Astrocyte (in vitro differentiated cells and primary cell): Measurements from ENCODE around the gene MYO7B. TPM values are rescaled to one million over a fixed set of nuclear protein-coding genes. Genes with fewer than 3 reads are reported as not detected.

Experiments
- DNase-seq: peaks from one replicate; pipeline ENCODE4 v3.0.0-alpha.2; 2010; ENCODE audit warnings: low read depth
- FAIRE-seq: peaks from 2 replicates; lab custom pipeline; 2011; peaks lifted over from hg19 to GRCh38; lab: Jason Lieb, UNC
- H2AFZ ChIP-seq: 2 replicates; pipeline ENCODE4 v1.6.0; 2012; ENCODE audit warnings: low read depth, low read length, inconsistent platforms
- H3K27ac ChIP-seq: 2 replicates; pipeline ENCODE4 v1.5.1; 2011; ENCODE audit warnings: low read depth, low read length, inconsistent platforms
- H3K27me3 ChIP-seq: 2 replicates; pipeline ENCODE4 v1.6.0; 2011; ENCODE audit warnings: low read length, inconsistent platforms; ENCODE audit not compliant: insufficient read depth
- H3K36me3 ChIP-seq: 2 replicates; pipeline ENCODE4 v1.5.1; 2011; ENCODE audit warnings: low read length, inconsistent platforms; ENCODE audit not compliant: insufficient read depth
- H3K4me1 ChIP-seq: 2 replicates; pipeline ENCODE4 v1.5.1; 2011; ENCODE audit warnings: low read length, inconsistent platforms; ENCODE audit not compliant: insufficient read depth
- H3K4me2 ChIP-seq: 2 replicates; pipeline ENCODE4 v1.6.0; 2012; ENCODE audit warnings: low read length, inconsistent platforms
- H3K4me3 ChIP-seq: 2 replicates; pipeline ENCODE4 v1.5.1; 2011; ENCODE audit warnings: low read depth, mild to moderate bottlenecking, low read length, inconsistent platforms; ENCODE audit not compliant: insufficient read depth
- H3K79me2 ChIP-seq: 2 replicates; pipeline ENCODE4 v1.6.0; 2012; ENCODE audit warnings: mild to moderate bottlenecking, low read length, inconsistent platforms; ENCODE audit not compliant: insufficient read depth
- H3K9ac ChIP-seq: 2 replicates; pipeline ENCODE4 v1.6.0; 2012; ENCODE audit warnings: mild to moderate bottlenecking, low read length, inconsistent platforms
- H3K9me3 ChIP-seq: 2 replicates; pipeline ENCODE4 v1.5.1; 2012; ENCODE audit warnings: low read depth, mild to moderate bottlenecking, low read length, inconsistent platforms; ENCODE audit not compliant: insufficient read depth
- H4K20me1 ChIP-seq: 2 replicates; pipeline ENCODE4 v1.6.0; 2012; ENCODE audit warnings: low read length, inconsistent platforms; ENCODE audit not compliant: insufficient read depth
- H3K27ac Mint-ChIP-seq: one replicate; pipeline ENCODE4 v1.8.0; 2021; ENCODE audit warnings: mild to moderate bottlenecking, mixed read lengths; ENCODE audit not compliant: unreplicated experiment
- H3K27me3 Mint-ChIP-seq: one replicate; pipeline ENCODE4 v1.8.0; 2021; ENCODE audit warnings: low read depth, mixed read lengths; ENCODE audit not compliant: unreplicated experiment
- H3K36me3 Mint-ChIP-seq: one replicate; pipeline ENCODE4 v1.8.0; 2021; ENCODE audit warnings: low read depth, mixed read lengths; ENCODE audit not compliant: unreplicated experiment
- H3K4me1 Mint-ChIP-seq: one replicate; pipeline ENCODE4 v1.8.0; 2021; ENCODE audit warnings: low read depth, mixed read lengths; ENCODE audit not compliant: unreplicated experiment
- H3K4me3 Mint-ChIP-seq: one replicate; pipeline ENCODE4 v1.8.0; 2021; ENCODE audit warnings: mild to moderate bottlenecking, moderate library complexity, mixed read lengths; ENCODE audit not compliant: unreplicated experiment
- H3K9me3 Mint-ChIP-seq: one replicate; pipeline ENCODE4 v1.8.0; 2021; ENCODE audit warnings: mild to moderate bottlenecking, mixed read lengths; ENCODE audit not compliant: unreplicated experiment
- EZH2 ChIP-seq: IDR thresholded peaks from 2 replicates; pipeline ENCODE4 v1.6.1; 2012; ENCODE audit warnings: mild to moderate bottlenecking, low read length, inconsistent platforms; ENCODE audit not compliant: insufficient read depth
- total RNA-seq: library from RNA; stranded (reverse); gene quantifications from 2 replicates; pipeline ENCODE4 v1.2.1, GENCODE V29; 2021
- TF ChIP-seq, protein P1 (sequence below): IDR thresholded peaks from 2 replicates; pipeline ENCODE4 v1.5.1; 2011; ENCODE audit warnings: low read depth, mild to moderate bottlenecking, inconsistent platforms, low read length, moderate library complexity; ENCODE audit not compliant: insufficient read depth

MYO7B gene
- total RNA-seq, 1 donor from 2014 or later: 0.77 TPM

DNA sequence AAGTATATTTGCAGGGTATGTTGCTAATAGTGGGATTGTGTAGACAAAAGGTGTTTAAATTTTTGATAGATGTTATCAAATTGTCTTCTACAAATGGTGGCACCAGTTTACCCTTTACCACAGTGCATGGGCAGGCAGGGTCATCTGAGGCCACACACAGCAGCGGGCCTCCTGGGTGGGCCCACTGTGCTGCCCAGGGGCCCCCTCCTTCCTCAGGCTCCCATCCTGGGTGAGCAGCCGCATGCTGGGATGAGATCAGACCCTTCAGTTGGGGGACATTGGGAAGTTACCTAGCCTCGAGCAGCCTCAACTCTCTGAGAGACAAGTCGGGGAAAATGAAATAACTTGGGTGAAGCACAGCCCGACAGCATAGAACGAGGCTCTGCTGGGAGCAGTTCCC is 9.7 kb downstream of the MYO7B start:
- no peak for DNase-seq
- Mint-ChIP-seq H3K4me1 (no peaks in the 10 kb centered on the region), H3K27ac (no peak overlapping the region), H3K4me3 (no peak overlapping the region), H3K9me3 (peaks cover 5% of the 10 kb centered on the region), H3K27me3 (peaks cover 51% of the 10 kb centered on the region), H3K36me3 (peaks cover 2% of the 10 kb centered on the region)
- TF ChIP-seq, protein P1, sequence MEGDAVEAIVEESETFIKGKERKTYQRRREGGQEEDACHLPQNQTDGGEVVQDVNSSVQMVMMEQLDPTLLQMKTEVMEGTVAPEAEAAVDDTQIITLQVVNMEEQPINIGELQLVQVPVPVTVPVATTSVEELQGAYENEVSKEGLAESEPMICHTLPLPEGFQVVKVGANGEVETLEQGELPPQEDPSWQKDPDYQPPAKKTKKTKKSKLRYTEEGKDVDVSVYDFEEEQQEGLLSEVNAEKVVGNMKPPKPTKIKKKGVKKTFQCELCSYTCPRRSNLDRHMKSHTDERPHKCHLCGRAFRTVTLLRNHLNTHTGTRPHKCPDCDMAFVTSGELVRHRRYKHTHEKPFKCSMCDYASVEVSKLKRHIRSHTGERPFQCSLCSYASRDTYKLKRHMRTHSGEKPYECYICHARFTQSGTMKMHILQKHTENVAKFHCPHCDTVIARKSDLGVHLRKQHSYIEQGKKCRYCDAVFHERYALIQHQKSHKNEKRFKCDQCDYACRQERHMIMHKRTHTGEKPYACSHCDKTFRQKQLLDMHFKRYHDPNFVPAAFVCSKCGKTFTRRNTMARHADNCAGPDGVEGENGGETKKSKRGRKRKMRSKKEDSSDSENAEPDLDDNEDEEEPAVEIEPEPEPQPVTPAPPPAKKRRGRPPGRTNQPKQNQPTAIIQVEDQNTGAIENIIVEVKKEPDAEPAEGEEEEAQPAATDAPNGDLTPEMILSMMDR: no peak
- no peak for TF ChIP-seq EZH2
- Histone ChIP-seq H3K9ac (no peak overlapping the region), H2AFZ (no peak overlapping the region), H3K4me2 (no peak overlapping the region), H3K27ac (no peak overlapping the region), H3K4me1 (no peaks in the 10 kb centered on the region), H3K79me2 (no peaks in the 10 kb centered on the region), H3K36me3 (no peaks in the 10 kb centered on the region), H3K9me3 (no peaks in the 10 kb centered on the region), H3K27me3 (peaks cover 21% of the 10 kb centered on the region), H3K4me3 (no peak overlapping the region), H4K20me1 (no peaks in the 10 kb centered on the region)
- no peak for FAIRE-seq

DNA sequence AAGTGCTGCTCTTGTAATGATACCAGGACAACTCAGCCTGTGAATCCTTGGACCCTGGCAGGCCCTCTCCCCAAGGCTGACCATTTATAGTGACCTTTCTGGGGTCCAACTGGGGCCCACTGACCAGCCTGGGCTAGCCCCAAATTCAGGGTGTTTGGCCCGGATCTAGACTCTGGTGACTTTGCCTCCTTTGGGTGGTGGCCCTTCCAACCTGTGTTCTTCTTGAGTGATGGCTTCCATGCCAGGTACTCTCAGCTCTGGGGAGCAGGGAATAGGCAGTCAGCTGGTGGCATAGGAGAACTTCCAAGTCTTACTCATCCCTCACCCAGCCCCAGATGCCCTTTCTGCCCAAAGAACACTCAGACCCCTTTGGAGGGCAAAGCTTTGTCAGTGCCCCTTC is 10.3 kb downstream of the MYO7B start:
- Histone ChIP-seq H3K27me3 (peaks cover 17% of the 10 kb centered on the region), H3K9me3 (no peaks in the 10 kb centered on the region), H3K36me3 (no peaks in the 10 kb centered on the region), H3K4me1 (no peaks in the 10 kb centered on the region), H3K9ac (no peak overlapping the region), H2AFZ (no peak overlapping the region), H4K20me1 (no peaks in the 10 kb centered on the region), H3K4me2 (no peak overlapping the region), H3K4me3 (no peak overlapping the region), H3K79me2 (no peaks in the 10 kb centered on the region), H3K27ac (no peak overlapping the region)
- Mint-ChIP-seq H3K4me1 (no peaks in the 10 kb centered on the region), H3K36me3 (peaks cover 2% of the 10 kb centered on the region), H3K27me3 (peaks cover 51% of the 10 kb centered on the region), H3K27ac (no peak overlapping the region), H3K9me3 (peaks cover under 1% of the 10 kb centered on the region), H3K4me3 (no peak overlapping the region)
- TF ChIP-seq, protein P1: no peak
- no peak for TF ChIP-seq EZH2
- no peak for FAIRE-seq
- DNase-seq: no peak

- H3K4me1 Mint-ChIP-seq: no peaks in the 10 kb centered on the region
- TF ChIP-seq, protein P1: no peak
- no peak for TF ChIP-seq EZH2
- peaks cover 49% of the 10 kb centered on the region for H3K27me3 Mint-ChIP-seq
- peaks cover 12% of the 10 kb centered on the region for H3K27me3 ChIP-seq
- H3K4me2 ChIP-seq: no peak overlapping the region
- H3K4me1 ChIP-seq: no peaks in the 10 kb centered on the region
- H3K4me3 Mint-ChIP-seq: no peak overlapping the region
- no peak overlapping the region for H3K4me3 ChIP-seq
- H2AFZ ChIP-seq: no peak overlapping the region
- no peaks in the 10 kb centered on the region for H3K9me3 ChIP-seq
- no peaks in the 10 kb centered on the region for H4K20me1 ChIP-seq
- H3K79me2 ChIP-seq: no peaks in the 10 kb centered on the region
- DNase-seq (no peak), FAIRE-seq (no peak)
- no peak overlapping the region for H3K27ac ChIP-seq
- H3K36me3 Mint-ChIP-seq: peaks cover 2% of the 10 kb centered on the region
- no peak overlapping the region for H3K27ac Mint-ChIP-seq
- no peaks in the 10 kb centered on the region for H3K9me3 Mint-ChIP-seq
- H3K9ac ChIP-seq: no peak overlapping the region
- no peaks in the 10 kb centered on the region for H3K36me3 ChIP-seq
Observed at GRCh38 chr2:127546797-127547196, 11.3 kb downstream of the MYO7B start.
